H9 (cell line): Measurements from ENCODE around the gene TSPAN31. TPM values are rescaled to one million over a fixed set of nuclear protein-coding genes. Genes with fewer than 3 reads are reported as not detected.

ENCODE experiments used
- DNase-seq: peaks from one replicate; pipeline ENCODE4 v3.0.0-alpha.2; 2017
- H2AFZ ChIP-seq: one replicate; pipeline ENCODE4 v1.6.1; 2013; ENCODE audit warnings: mild to moderate bottlenecking, low read length, control low read depth, moderate library complexity
- H2AK5ac ChIP-seq: 2 replicates; pipeline ENCODE4 v1.6.1; 2013; ENCODE audit warnings: low read length, control low read depth, mixed read lengths; ENCODE audit not compliant: insufficient read length
- H2BK120ac ChIP-seq: one replicate; pipeline ENCODE4 v1.6.1; 2013; ENCODE audit warnings: low read depth, mild to moderate bottlenecking, low read length, control low read depth, inconsistent platforms; ENCODE audit not compliant: poor library complexity, severe bottlenecking
- H2BK12ac ChIP-seq: 2 replicates; pipeline ENCODE4 v1.6.1; 2013; ENCODE audit warnings: low read length, control low read depth, mixed read lengths, low read depth; ENCODE audit not compliant: insufficient read length
- H2BK15ac ChIP-seq: 2 replicates; pipeline ENCODE4 v1.6.1; 2013; ENCODE audit warnings: low read depth, low read length, control low read depth
- H2BK20ac ChIP-seq: one replicate; pipeline ENCODE4 v1.6.1; 2013; ENCODE audit warnings: low read depth, mild to moderate bottlenecking, low read length, control low read depth, inconsistent platforms; ENCODE audit not compliant: poor library complexity, severe bottlenecking
- H2BK5ac ChIP-seq: 2 replicates; pipeline ENCODE4 v1.6.1; 2013; ENCODE audit warnings: low read length, control low read depth, mixed read lengths; ENCODE audit not compliant: insufficient read length
- H3K14ac ChIP-seq: 2 replicates; pipeline ENCODE4 v1.6.1; 2013; ENCODE audit warnings: low read length, control low read depth; ENCODE audit not compliant: insufficient read depth
- H3K18ac ChIP-seq: 2 replicates; pipeline ENCODE4 v1.6.1; 2013; ENCODE audit warnings: low read depth, mild to moderate bottlenecking, mixed read lengths, low read length, control low read depth; ENCODE audit not compliant: insufficient read length
- H3K23ac ChIP-seq: 2 replicates; pipeline ENCODE4 v1.6.1; 2013; ENCODE audit warnings: low read length, control low read depth, mixed read lengths, low read depth; ENCODE audit not compliant: insufficient read length
- H3K23me2 ChIP-seq: 2 replicates; pipeline ENCODE4 v1.6.1; 2013; ENCODE audit warnings: low read depth, mild to moderate bottlenecking, mixed read lengths, low read length, control low read depth; ENCODE audit not compliant: insufficient read length, poor library complexity, severe bottlenecking
- H3K27ac ChIP-seq: 2 replicates; pipeline ENCODE4 v1.5.1; 2013; ENCODE audit warnings: low read length, control low read depth, mixed read lengths, low read depth; ENCODE audit not compliant: insufficient read length
- H3K27me3 ChIP-seq: 2 replicates; pipeline ENCODE4 v1.6.1; 2013; ENCODE audit warnings: low read length, control low read depth, inconsistent platforms; ENCODE audit not compliant: insufficient read depth
- H3K4ac ChIP-seq: 2 replicates; pipeline ENCODE4 v1.6.1; 2013; ENCODE audit warnings: low read depth, mild to moderate bottlenecking, control low read depth, inconsistent platforms, low read length, moderate library complexity
- H3K4me1 ChIP-seq: 2 replicates; pipeline ENCODE4 v1.6.1; 2013; ENCODE audit warnings: low read length, control low read depth, inconsistent platforms; ENCODE audit not compliant: insufficient read depth
- H3K4me2 ChIP-seq: 2 replicates; pipeline ENCODE4 v1.6.1; 2013; ENCODE audit warnings: low read length, control low read depth, mixed read lengths; ENCODE audit not compliant: insufficient read length, insufficient read depth
- H3K56ac ChIP-seq: 2 replicates; pipeline ENCODE4 v1.6.1; 2013; ENCODE audit warnings: low read depth, mild to moderate bottlenecking, mixed read lengths, low read length, control low read depth; ENCODE audit not compliant: insufficient read length
- H3K79me1 ChIP-seq: 2 replicates; pipeline ENCODE4 v1.6.1; 2013; ENCODE audit warnings: low read depth, mild to moderate bottlenecking, moderate library complexity, low read length, control low read depth, inconsistent platforms; ENCODE audit not compliant: insufficient read depth, poor library complexity, severe bottlenecking
- H3K79me2 ChIP-seq: 2 replicates; pipeline ENCODE4 v1.6.1; 2013; ENCODE audit warnings: low read length, control low read depth, inconsistent platforms; ENCODE audit not compliant: insufficient read depth
- H3K9ac ChIP-seq: 2 replicates; pipeline ENCODE4 v1.6.1; 2013; ENCODE audit warnings: low read length, control low read depth, mixed read lengths; ENCODE audit not compliant: insufficient read length; ENCODE audit errors: extremely low read depth
- H3K9me3 ChIP-seq: one replicate; pipeline ENCODE4 v1.6.1; 2013; ENCODE audit warnings: low read depth, low read length, inconsistent platforms; ENCODE audit not compliant: control insufficient read depth
- H3T11ph ChIP-seq: one replicate; pipeline ENCODE4 v1.6.1; 2013; ENCODE audit warnings: mild to moderate bottlenecking, low read length, control low read depth, inconsistent platforms
- H4K20me1 ChIP-seq: one replicate; pipeline ENCODE4 v1.6.1; 2013; ENCODE audit not compliant: control insufficient read depth, insufficient read length, insufficient read depth
- H4K5ac ChIP-seq: 2 replicates; pipeline ENCODE4 v1.6.1; 2013; ENCODE audit warnings: low read depth, mild to moderate bottlenecking, mixed read lengths, low read length, control low read depth; ENCODE audit not compliant: insufficient read length
- H4K8ac ChIP-seq: replicated peaks from 2 replicates; pipeline ENCODE4 v1.6.1; 2013; ENCODE audit warnings: low read length, control low read depth, mixed read lengths, low read depth; ENCODE audit not compliant: insufficient read length
- H4K91ac ChIP-seq: 2 replicates; pipeline ENCODE4 v1.6.1; 2013; ENCODE audit warnings: low read depth, mild to moderate bottlenecking, moderate library complexity, mixed read lengths, low read length, control low read depth; ENCODE audit not compliant: insufficient read length
- H3K27ac Mint-ChIP-seq, 3 experiments: 2 replicates in 2 of 3; 3 replicates in 1 of 3; pipeline ENCODE4 v1.8.0; 2020 to 2021; ENCODE audit warnings: mixed read lengths in 3 of 3, mild to moderate bottlenecking in 1 of 3, moderate library complexity in 1 of 3
- H3K27me3 Mint-ChIP-seq: 2 replicates; pipeline ENCODE4 v1.8.0; 2021; ENCODE audit warnings: low read depth, mild to moderate bottlenecking, moderate library complexity, mixed read lengths
- H3K36me3 Mint-ChIP-seq, 3 experiments: 2 replicates in 2 of 3; 3 replicates in 1 of 3; pipeline ENCODE4 v1.8.0; 2020 to 2021; ENCODE audit warnings: low read depth in 3 of 3, mixed read lengths in 3 of 3; ENCODE audit not compliant: insufficient read depth in 1 of 3
- H3K4me1 Mint-ChIP-seq, 2 experiments: 2 replicates each; pipeline ENCODE4 v1.8.0; 2020; ENCODE audit warnings: mixed read lengths in 2 of 2
- H3K4me3 Mint-ChIP-seq, 2 experiments: 2 replicates in 1 of 2; 3 replicates in 1 of 2; pipeline ENCODE4 v1.8.0; 2020 to 2021; ENCODE audit warnings: mild to moderate bottlenecking in 2 of 2, mixed read lengths in 2 of 2, moderate library complexity in 1 of 2
- H3K9me3 Mint-ChIP-seq, 2 experiments: 2 replicates in 1 of 2; 3 replicates in 1 of 2; pipeline ENCODE4 v1.8.0; 2020; ENCODE audit warnings: mild to moderate bottlenecking in 2 of 2, mixed read lengths in 2 of 2, moderate library complexity in 1 of 2
- WGBS: extraction: QIAGEN DNeasy Blood & Tissue Kit; methylation state at CpG from one replicate; pipeline ENCODE4 v1.1.7; 2013; ENCODE audit warnings: missing lambda C conversion rate, low lambda C conversion rate, mixed read lengths; ENCODE audit not compliant: insufficient read length; ENCODE audit errors: extremely low coverage; 5-methylcytosine and 5-hydroxymethylcytosine counted together
- total RNA-seq: library from RNA; stranded (reverse); gene quantifications from 2 replicates; pipeline ENCODE4 v1.2.1, GENCODE V29; 2021
- TF ChIP-seq, protein P1 (sequence below): fragments of 200-600 bp; sonication (generic); conservative IDR thresholded peaks from 3 replicates; pipeline ENCODE4 v1.8.0; 2021; ENCODE audit warnings: antibody characterized with exemption, mild to moderate bottlenecking

The TSPAN31 gene
- total RNA-seq, 1 experiment from 2014 or later: 20.0 TPM

DNA sequence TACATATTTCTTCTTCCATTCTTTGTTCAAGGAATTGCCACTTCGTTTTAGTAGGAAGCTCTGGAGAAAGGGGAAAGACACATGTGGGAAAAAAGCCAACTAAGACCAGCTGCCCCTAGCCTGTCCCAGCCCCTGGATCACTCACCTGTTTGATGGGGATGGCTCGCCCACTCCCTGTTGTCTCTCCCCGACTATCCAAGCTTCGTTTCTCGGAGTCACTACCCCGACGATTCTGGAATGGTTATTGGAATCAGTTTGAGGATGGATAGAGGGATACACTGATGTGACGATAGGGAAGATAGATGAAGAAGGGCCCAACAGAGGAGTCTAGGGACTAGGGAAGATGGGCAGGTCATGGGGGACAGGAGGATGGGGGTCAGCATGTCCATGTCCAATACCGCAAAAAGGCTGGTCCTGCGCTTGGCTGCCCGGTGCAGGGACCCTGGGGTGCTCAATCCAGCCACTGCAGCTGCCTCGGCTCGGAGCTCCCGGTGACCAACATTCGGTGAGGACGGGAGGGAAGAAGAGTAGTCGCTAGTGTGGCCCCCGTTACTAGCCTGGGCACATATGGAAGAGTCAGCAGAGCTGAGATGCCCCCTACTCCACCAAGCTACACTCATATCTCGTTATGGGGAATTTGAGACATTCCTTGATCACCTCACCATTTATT is 13.3 kb upstream of the TSPAN31 start:
- no CpG with 5 or more reads among the region's 19 CpGs for WGBS

More for the DNA sequence above, 13.3 kb upstream of the TSPAN31 start:
- H2BK15ac ChIP-seq: no peak overlapping the region
- H3K23me2 ChIP-seq: peaks cover 12% of the 10 kb centered on the region
- Mint-ChIP-seq H3K4me3 (no peak overlapping the region), H3K36me3 (no peaks in the 10 kb centered on the region), H3K9me3 (no peaks in the 10 kb centered on the region; a peak in 1 of 5 replicates), H3K4me1 (peaks cover 13 to 27% of the 10 kb centered on the region in 2 experiments), H3K27ac (no peak overlapping the region), H3K27me3 (peaks cover 99% of the 10 kb centered on the region)
- H3K18ac ChIP-seq: no peak overlapping the region
- H4K20me1 ChIP-seq: peaks cover 2% of the 10 kb centered on the region
- peaks cover 38% of the 10 kb centered on the region for H3K27me3 ChIP-seq
- H3K23ac ChIP-seq: no peak overlapping the region
- H4K91ac ChIP-seq: no peak overlapping the region
- H3K79me1 ChIP-seq: no peaks in the 10 kb centered on the region
- no peak overlapping the region for H3K4ac ChIP-seq
- DNase-seq: no peak
- no peak overlapping the region for H2AFZ ChIP-seq
- no peak overlapping the region for H2BK5ac ChIP-seq
- H2AK5ac ChIP-seq: no peak overlapping the region
- H2BK120ac ChIP-seq: no peak overlapping the region
- no peak overlapping the region for H4K8ac ChIP-seq
- no peak overlapping the region for H3K4me2 ChIP-seq
- H4K5ac ChIP-seq: no peak overlapping the region
- no peak overlapping the region for H3K14ac ChIP-seq
- H3K9ac ChIP-seq: no peak overlapping the region
- no peaks in the 10 kb centered on the region for H3K9me3 ChIP-seq
- H3K4me1 ChIP-seq: no peaks in the 10 kb centered on the region; the same call in 1 of the 2 replicates
- no peak overlapping the region for H2BK20ac ChIP-seq
- no peak overlapping the region for H3T11ph ChIP-seq
- H3K79me2 ChIP-seq: no peaks in the 10 kb centered on the region
- TF ChIP-seq, protein P1, sequence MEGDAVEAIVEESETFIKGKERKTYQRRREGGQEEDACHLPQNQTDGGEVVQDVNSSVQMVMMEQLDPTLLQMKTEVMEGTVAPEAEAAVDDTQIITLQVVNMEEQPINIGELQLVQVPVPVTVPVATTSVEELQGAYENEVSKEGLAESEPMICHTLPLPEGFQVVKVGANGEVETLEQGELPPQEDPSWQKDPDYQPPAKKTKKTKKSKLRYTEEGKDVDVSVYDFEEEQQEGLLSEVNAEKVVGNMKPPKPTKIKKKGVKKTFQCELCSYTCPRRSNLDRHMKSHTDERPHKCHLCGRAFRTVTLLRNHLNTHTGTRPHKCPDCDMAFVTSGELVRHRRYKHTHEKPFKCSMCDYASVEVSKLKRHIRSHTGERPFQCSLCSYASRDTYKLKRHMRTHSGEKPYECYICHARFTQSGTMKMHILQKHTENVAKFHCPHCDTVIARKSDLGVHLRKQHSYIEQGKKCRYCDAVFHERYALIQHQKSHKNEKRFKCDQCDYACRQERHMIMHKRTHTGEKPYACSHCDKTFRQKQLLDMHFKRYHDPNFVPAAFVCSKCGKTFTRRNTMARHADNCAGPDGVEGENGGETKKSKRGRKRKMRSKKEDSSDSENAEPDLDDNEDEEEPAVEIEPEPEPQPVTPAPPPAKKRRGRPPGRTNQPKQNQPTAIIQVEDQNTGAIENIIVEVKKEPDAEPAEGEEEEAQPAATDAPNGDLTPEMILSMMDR: no peak
- no peak overlapping the region for H3K56ac ChIP-seq
- no peak overlapping the region for H3K27ac ChIP-seq
- H2BK12ac ChIP-seq: no peak overlapping the region
